ENCODE results near the gene OR10H1. TPM values are rescaled to one million over a fixed set of nuclear protein-coding genes. Genes with fewer than 3 reads are reported as not detected.

The OR10H1 gene
- total and polyA plus RNA-seq, 9 of the 15 experiments (the other 6 are each of a cell fraction or from before 2014, with no cell fraction given) = not detected

DNA sequence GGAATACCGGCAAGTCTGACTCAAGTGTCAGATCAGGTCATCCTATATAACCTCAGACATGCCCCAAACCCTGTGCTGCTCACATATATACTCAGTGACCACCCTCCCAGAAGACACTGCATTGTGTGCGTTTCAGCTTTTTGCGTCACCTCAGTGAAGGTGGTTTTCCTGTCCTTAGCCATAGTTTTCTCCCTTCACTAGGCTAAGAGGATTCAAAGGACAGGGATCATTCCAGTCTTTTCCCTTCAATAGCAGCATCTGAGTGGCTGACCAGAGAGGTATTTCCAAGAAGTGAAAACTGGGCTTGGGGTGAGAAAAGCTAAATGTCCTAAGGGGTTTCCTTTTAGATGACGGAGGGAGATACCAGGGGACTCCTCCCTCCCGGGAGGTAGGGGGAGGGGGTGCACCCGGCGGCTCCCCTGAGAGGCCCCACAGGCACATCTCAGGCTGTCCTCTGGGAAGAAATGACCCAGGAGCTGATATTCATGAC lies 12.7 kb upstream of the OR10H1 start (continued):
- TF ChIP-seq LEF1 (IDR thresholded peaks at IDR 0.05) (peak; percentile 41; the same call in 1 of the 2 replicates), ZFP36 (IDR thresholded peaks at IDR 0.05; ENCODE audit: low read depth, low read length, partially characterized antibody) (no peak), RBM17 (IDR thresholded peaks at IDR 0.05; ENCODE audit: borderline replicate concordance, low read depth, low read length) (no peak), SMARCA4 (IDR thresholded peaks at IDR 0.05) (peak; percentile 34; the same call in 1 of the 2 replicates), ETV1 (tag; conservative IDR thresholded peaks at IDR 0.05; ENCODE audit: low read depth) (0 out of 2 replicates have a peak, but pooled peaks have one; percentile 9), KDM2B (CRISPR knock-in tag; IDR thresholded peaks at IDR 0.05) (no peak), PHB (CRISPR knock-in tag; IDR thresholded peaks at IDR 0.05) (no peak), HOXB6 (CRISPR knock-in tag; IDR thresholded peaks at IDR 0.05; ENCODE audit: borderline replicate concordance) (no peak), MAZ (CRISPR knock-in tag; conservative IDR thresholded peaks at IDR 0.05 in 1 of 2, IDR thresholded peaks at IDR 0.05 in 1 of 2) (peak in 1 of 2 experiments; percentile 75; a peak in 2 of 4 replicates), ZNF778 (CRISPR knock-in tag; IDR thresholded peaks at IDR 0.05) (no peak), ESRRA (IDR thresholded peaks at IDR 0.05; ENCODE audit: borderline replicate concordance, low read depth) (peak; percentile 28; the same call in 1 of the 2 replicates), STAT5B (CRISPR knock-in tag; IDR thresholded peaks at IDR 0.05) (no peak), ARID1B (IDR thresholded peaks at IDR 0.05) (peak; percentile 8; the same call in 1 of the 2 replicates), MYC (IDR thresholded peaks at IDR 0.05; ENCODE audit: low read depth, low read length) (peak; percentile 43), MYC (CRISPR knock-in tag; IDR thresholded peaks at IDR 0.05; ENCODE audit: borderline replicate concordance, low read depth) (no peak), JUND (IDR thresholded peaks at IDR 0.05; ENCODE audit: borderline replicate concordance, low read depth, low read length) (peak; percentile 40), JUND (tag; IDR thresholded peaks at IDR 0.05; ENCODE audit: borderline replicate concordance, low read depth, low read length) (no peak), ZNF584 (CRISPR knock-in tag; IDR thresholded peaks at IDR 0.05; ENCODE audit: low read depth) (peak; percentile 62; the same call in 1 of the 2 replicates), ETV5 (CRISPR knock-in tag; IDR thresholded peaks at IDR 0.05; ENCODE audit: low read depth) (0 out of 2 replicates have a peak, but pooled peaks have one; percentile 33), U2AF2 (optimal IDR thresholded peaks at IDR 0.05; ENCODE audit: low read depth, low read length) (no peak)
- TF ChIP-seq, protein P1, sequence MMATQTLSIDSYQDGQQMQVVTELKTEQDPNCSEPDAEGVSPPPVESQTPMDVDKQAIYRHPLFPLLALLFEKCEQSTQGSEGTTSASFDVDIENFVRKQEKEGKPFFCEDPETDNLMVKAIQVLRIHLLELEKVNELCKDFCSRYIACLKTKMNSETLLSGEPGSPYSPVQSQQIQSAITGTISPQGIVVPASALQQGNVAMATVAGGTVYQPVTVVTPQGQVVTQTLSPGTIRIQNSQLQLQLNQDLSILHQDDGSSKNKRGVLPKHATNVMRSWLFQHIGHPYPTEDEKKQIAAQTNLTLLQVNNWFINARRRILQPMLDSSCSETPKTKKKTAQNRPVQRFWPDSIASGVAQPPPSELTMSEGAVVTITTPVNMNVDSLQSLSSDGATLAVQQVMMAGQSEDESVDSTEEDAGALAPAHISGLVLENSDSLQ (IDR thresholded peaks at IDR 0.05) = peak; percentile 17; the same call in 1 of the 2 replicates
- TF ChIP-seq, protein P2, sequence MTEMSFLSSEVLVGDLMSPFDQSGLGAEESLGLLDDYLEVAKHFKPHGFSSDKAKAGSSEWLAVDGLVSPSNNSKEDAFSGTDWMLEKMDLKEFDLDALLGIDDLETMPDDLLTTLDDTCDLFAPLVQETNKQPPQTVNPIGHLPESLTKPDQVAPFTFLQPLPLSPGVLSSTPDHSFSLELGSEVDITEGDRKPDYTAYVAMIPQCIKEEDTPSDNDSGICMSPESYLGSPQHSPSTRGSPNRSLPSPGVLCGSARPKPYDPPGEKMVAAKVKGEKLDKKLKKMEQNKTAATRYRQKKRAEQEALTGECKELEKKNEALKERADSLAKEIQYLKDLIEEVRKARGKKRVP (CRISPR knock-in tag; IDR thresholded peaks at IDR 0.05) = peak; percentile 58; the same call in 1 of the 2 replicates
- TF ChIP-seq, protein P3, sequence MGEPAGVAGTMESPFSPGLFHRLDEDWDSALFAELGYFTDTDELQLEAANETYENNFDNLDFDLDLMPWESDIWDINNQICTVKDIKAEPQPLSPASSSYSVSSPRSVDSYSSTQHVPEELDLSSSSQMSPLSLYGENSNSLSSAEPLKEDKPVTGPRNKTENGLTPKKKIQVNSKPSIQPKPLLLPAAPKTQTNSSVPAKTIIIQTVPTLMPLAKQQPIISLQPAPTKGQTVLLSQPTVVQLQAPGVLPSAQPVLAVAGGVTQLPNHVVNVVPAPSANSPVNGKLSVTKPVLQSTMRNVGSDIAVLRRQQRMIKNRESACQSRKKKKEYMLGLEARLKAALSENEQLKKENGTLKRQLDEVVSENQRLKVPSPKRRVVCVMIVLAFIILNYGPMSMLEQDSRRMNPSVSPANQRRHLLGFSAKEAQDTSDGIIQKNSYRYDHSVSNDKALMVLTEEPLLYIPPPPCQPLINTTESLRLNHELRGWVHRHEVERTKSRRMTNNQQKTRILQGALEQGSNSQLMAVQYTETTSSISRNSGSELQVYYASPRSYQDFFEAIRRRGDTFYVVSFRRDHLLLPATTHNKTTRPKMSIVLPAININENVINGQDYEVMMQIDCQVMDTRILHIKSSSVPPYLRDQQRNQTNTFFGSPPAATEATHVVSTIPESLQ (CRISPR knock-in tag; IDR thresholded peaks at IDR 0.05) = peak; percentile 27; the same call in 1 of the 2 replicates
- TF ChIP-seq, protein P4, sequence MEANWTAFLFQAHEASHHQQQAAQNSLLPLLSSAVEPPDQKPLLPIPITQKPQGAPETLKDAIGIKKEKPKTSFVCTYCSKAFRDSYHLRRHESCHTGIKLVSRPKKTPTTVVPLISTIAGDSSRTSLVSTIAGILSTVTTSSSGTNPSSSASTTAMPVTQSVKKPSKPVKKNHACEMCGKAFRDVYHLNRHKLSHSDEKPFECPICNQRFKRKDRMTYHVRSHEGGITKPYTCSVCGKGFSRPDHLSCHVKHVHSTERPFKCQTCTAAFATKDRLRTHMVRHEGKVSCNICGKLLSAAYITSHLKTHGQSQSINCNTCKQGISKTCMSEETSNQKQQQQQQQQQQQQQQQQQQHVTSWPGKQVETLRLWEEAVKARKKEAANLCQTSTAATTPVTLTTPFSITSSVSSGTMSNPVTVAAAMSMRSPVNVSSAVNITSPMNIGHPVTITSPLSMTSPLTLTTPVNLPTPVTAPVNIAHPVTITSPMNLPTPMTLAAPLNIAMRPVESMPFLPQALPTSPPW (CRISPR knock-in tag; IDR thresholded peaks at IDR 0.05) = peak; percentile 83
